ENCODE measurements around the gene SMC1B.
"Not testable (repeated sequence)": the region's sequence is repeated elsewhere in the genome, so short reads cannot be mapped to it uniquely, and the experiment has no call there.

Gene SMC1B

DNA sequence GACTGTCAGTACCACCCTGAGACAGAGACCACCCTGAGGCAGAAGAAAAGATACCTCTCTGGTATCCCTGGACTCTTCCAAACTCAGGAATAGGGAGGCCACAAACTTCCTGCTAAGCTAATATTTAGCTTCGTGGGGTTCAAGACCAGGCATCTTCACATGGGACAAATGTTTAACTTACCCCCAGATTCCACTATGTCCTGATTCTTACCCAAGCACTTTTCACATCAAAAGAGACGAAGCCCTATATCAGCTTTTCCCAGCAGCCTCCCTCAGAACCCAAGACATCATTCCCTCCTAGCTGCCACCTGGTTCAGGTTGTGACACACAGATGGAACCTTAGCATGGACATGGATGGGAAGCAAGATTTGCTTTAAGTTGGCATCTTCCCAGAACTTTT lies 32.1 kb downstream of the SMC1B start:
- DNase-seq (ENCODE audit: low spot score) = no peak

DNA sequence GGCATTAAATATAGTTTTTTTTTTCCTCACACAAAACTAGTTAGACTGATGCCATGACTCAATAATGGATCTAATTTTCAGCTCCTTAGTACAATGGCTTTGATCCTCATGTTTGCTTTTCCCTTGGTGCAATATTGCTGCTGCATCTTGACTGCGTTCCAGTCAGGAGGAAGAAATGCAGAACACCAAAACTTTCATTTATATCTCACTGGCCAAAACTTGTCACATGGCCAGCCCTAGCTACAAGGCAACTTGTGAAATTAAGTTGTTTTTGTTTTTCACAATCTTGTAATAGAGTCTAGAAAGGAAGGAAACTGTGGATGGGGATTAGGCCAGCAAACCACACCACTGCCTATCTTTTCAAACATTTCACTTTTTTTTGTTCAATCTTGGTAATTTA lies 36.7 kb downstream of the SMC1B start:
- TF ChIP-seq, protein P1, sequence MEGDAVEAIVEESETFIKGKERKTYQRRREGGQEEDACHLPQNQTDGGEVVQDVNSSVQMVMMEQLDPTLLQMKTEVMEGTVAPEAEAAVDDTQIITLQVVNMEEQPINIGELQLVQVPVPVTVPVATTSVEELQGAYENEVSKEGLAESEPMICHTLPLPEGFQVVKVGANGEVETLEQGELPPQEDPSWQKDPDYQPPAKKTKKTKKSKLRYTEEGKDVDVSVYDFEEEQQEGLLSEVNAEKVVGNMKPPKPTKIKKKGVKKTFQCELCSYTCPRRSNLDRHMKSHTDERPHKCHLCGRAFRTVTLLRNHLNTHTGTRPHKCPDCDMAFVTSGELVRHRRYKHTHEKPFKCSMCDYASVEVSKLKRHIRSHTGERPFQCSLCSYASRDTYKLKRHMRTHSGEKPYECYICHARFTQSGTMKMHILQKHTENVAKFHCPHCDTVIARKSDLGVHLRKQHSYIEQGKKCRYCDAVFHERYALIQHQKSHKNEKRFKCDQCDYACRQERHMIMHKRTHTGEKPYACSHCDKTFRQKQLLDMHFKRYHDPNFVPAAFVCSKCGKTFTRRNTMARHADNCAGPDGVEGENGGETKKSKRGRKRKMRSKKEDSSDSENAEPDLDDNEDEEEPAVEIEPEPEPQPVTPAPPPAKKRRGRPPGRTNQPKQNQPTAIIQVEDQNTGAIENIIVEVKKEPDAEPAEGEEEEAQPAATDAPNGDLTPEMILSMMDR (IDR thresholded peaks at IDR 0.05; ENCODE audit: extremely low read depth, missing control alignments) = no peak

More for the DNA sequence above, 32.1 kb downstream of the SMC1B start:
- TF ChIP-seq, protein P1 (IDR thresholded peaks at IDR 0.05; ENCODE audit: extremely low read depth, missing control alignments) = no peak

GRCh38 chr22:45376009-45376408 lies 37.4 kb downstream of the SMC1B start:
- peak; percentile 8 for DNase-seq (ENCODE audit: low spot score)
- TF ChIP-seq, protein P1 (IDR thresholded peaks at IDR 0.05; ENCODE audit: extremely low read depth, missing control alignments) = no peak

More for the DNA sequence above, 36.7 kb downstream of the SMC1B start:
- no peak for DNase-seq (ENCODE audit: low spot score)

GRCh38 chr22:45373592-45373991 lies 39.8 kb downstream of the SMC1B start:
- not testable (repeated sequence) for DNase-seq (ENCODE audit: low spot score)

DNA sequence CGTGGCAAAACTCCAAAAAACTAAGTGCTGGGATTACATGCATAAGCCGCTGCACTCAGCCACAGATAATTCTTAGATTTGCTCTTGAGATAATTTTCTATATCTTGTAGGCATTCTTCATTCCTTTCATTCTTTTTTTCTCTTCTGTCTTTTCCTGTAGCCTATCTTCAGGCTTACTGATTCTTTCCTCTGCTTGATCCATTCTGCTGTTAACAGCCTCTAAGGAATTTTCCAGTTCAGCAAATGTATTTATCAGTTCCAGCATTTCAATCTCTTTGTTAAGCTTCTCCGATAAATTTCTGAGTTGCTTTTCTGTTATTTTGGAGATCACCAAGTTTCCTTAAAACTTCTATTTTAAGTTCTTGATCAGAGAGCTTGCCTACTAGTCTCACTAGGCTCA lies 46.7 kb downstream of the SMC1B start:
- no peak for DNase-seq (ENCODE audit: low spot score)
- TF ChIP-seq, protein P1 (IDR thresholded peaks at IDR 0.05; ENCODE audit: extremely low read depth, missing control alignments) = no peak

- no peak for DNase-seq (ENCODE audit: low spot score)
- TF ChIP-seq, protein P1 (IDR thresholded peaks at IDR 0.05; ENCODE audit: extremely low read depth, missing control alignments) = no peak
Measured at GRCh38 chr22:45359627-45360026, 53.8 kb downstream of the SMC1B start.

GRCh38 chr22:45358127-45358526 lies 55.3 kb downstream of the SMC1B start:
- DNase-seq (ENCODE audit: low spot score) = no peak
- TF ChIP-seq, protein P1 (IDR thresholded peaks at IDR 0.05; ENCODE audit: extremely low read depth, missing control alignments) = no peak

DNA sequence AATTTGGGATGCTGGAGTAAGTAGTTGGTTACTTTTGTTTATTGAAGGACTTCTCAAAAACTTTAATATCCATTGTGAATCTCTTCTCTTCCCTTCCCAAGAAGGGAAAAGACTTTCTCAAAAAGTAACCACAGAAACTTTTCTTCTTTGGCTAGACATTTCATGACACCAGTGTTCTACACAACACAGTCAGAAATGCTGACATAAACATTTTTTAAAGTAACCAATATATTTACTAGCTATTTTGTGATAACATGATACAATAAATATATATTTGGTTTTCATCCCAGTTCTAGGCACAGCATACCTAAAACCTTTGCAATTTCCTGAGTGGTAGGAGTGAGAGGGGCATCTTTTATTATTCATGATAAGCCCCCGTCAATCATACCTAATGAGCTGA lies 55.9 kb downstream of the SMC1B start:
- DNase-seq (ENCODE audit: low spot score) = no peak
- TF ChIP-seq, protein P1 (IDR thresholded peaks at IDR 0.05; ENCODE audit: extremely low read depth, missing control alignments) = no peak

All from GM20000 (cell line).